Activated B cell treated with CpG ODN at 0.5 μM for 24 hours (primary cell): ENCODE measurements around the gene SORL1. TPM values are rescaled to one million over a fixed set of nuclear protein-coding genes. Genes with fewer than 3 reads are reported as not detected.

Experiments
- ATAC-seq: fragments of 200-7000 bp; cut with Tn5 transposase; one replicate; pipeline ENCODE4 v1.10.0; 2021; ENCODE audit warnings: low read depth, mild to moderate bottlenecking, moderate library complexity
- CTCF ChIA-PET: fragments of 350-600 bp; sonication (Branson Sonifier 250); formaldehyde crosslinking; loops from one replicate; lab custom pipeline; 2021; ENCODE audit warnings: antibody characterized with exemption; lab: Charles Lee
- POLR2A ChIA-PET: fragments of 350-600 bp; sonication (Branson Sonifier 250); formaldehyde crosslinking; loops from one replicate; lab custom pipeline; 2021; ENCODE audit warnings: antibody characterized with exemption; lab: Charles Lee
- DNase-seq: peaks from one replicate; pipeline ENCODE4 v3.0.0; 2022
- H3K27ac Mint-ChIP-seq: one replicate; pipeline ENCODE4 v1.8.0; 2020; ENCODE audit warnings: mixed read lengths
- H3K27me3 Mint-ChIP-seq: one replicate; pipeline ENCODE4 v1.8.0; 2021; ENCODE audit warnings: mixed read lengths
- H3K36me3 Mint-ChIP-seq: one replicate; pipeline ENCODE4 v1.8.0; 2021; ENCODE audit warnings: low read depth, mixed read lengths
- H3K4me1 Mint-ChIP-seq: one replicate; pipeline ENCODE4 v1.8.0; 2021; ENCODE audit warnings: mixed read lengths
- H3K4me3 Mint-ChIP-seq: one replicate; pipeline ENCODE4 v1.8.0; 2020; ENCODE audit warnings: mild to moderate bottlenecking, mixed read lengths
- H3K9me3 Mint-ChIP-seq: one replicate; pipeline ENCODE4 v1.8.0; 2020; ENCODE audit warnings: mixed read lengths
- CTCF ChIP-seq: fragments of 200-600 bp; IDR thresholded peaks from one replicate; pipeline ENCODE4 v1.8.0; 2022; ENCODE audit warnings: antibody characterized with exemption, mild to moderate bottlenecking
- intact Hi-C: fragments of 100-400 bp; cut with micrococcal nuclease; formaldehyde crosslinking; loops from one replicate; pipeline ENCODE4 v1.15.1; 2024
- total RNA-seq: library from RNA; stranded (reverse); gene quantifications from 2 replicates; pipeline ENCODE4 v1.2.3, GENCODE V29; 2022

SORL1 gene
- total RNA-seq, 1 donor from 2014 or later, result 180 TPM

- ATAC-seq (no peak), DNase-seq (no peak)
- no peaks in the 10 kb centered on the region for H3K9me3 Mint-ChIP-seq
- H3K4me3 Mint-ChIP-seq, result no peak overlapping the region
- ChIA-PET POLR2A (interaction anchor here (0.5 to 1.2 kb wide), 2 partner anchors 10 to 93 kb away, joined by 3 to 4 read pairs; no protein-coding TSS in a partner anchor), CTCF (no interaction called here)
- H3K4me1 Mint-ChIP-seq, result peaks cover 30% of the 10 kb centered on the region
- no peak overlapping the region for H3K27ac Mint-ChIP-seq
- TF ChIP-seq CTCF, result no peak
- H3K36me3 Mint-ChIP-seq, result peaks cover 83% of the 10 kb centered on the region
- no peaks in the 10 kb centered on the region for H3K27me3 Mint-ChIP-seq
- intact Hi-C loops, result no loop called here
These were observed 65.9 kb downstream of the SORL1 start for GRCh38 chr11:121517996-121518395.

GRCh38 chr11:121520243-121521144 lies 68.4 kb downstream of the SORL1 start:
- Mint-ChIP-seq H3K36me3 (peaks cover 78% of the 10 kb centered on the region), H3K27me3 (no peaks in the 10 kb centered on the region), H3K9me3 (peaks cover 4% of the 10 kb centered on the region), H3K27ac (no peak overlapping the region), H3K4me1 (peaks cover 30% of the 10 kb centered on the region), H3K4me3 (no peak overlapping the region)
- intact Hi-C loops, result no loop called here
- TF ChIP-seq CTCF, result no peak
- ChIA-PET CTCF (no interaction called here), POLR2A (no interaction called here)
- ATAC-seq, result no peak
- no peak for DNase-seq

- H3K4me1 Mint-ChIP-seq, result peaks cover 30% of the 10 kb centered on the region
- CTCF ChIA-PET, result interaction anchor here (1.6 kb wide), 1 partner anchor 70 kb away, joined by 3 read pairs; no protein-coding TSS in a partner anchor
- intact Hi-C loops, result no loop called here
These were observed 69.3 kb downstream of the SORL1 start for GRCh38 chr11:121521145-121522042.

GRCh38 chr11:121522043-121522941 lies 70.2 kb downstream of the SORL1 start:
- TF ChIP-seq CTCF, result no peak
- DNase-seq, result no peak
- CTCF ChIA-PET, result interaction anchor here (1.6 kb wide), 1 partner anchor 69 kb away, joined by 3 read pairs; no protein-coding TSS in a partner anchor
- H3K9me3 Mint-ChIP-seq, result peaks cover 4% of the 10 kb centered on the region
- intact Hi-C loops, result no loop called here
- peaks cover 78% of the 10 kb centered on the region for H3K36me3 Mint-ChIP-seq
- no peak overlapping the region for H3K4me3 Mint-ChIP-seq
- peak overlapping the region; percentile 4 for H3K27ac Mint-ChIP-seq
- POLR2A ChIA-PET, result no interaction called here
- ATAC-seq, result no peak
- no peaks in the 10 kb centered on the region for H3K27me3 Mint-ChIP-seq
- peaks cover 33% of the 10 kb centered on the region for H3K4me1 Mint-ChIP-seq

More at GRCh38 chr11:121521145-121522042, 69.3 kb downstream of the SORL1 start:
- DNase-seq (no peak), ATAC-seq (no peak)
- H3K36me3 Mint-ChIP-seq, result peaks cover 79% of the 10 kb centered on the region
- H3K4me3 Mint-ChIP-seq, result no peak overlapping the region
- H3K27ac Mint-ChIP-seq, result peak overlapping the region; percentile 13
- TF ChIP-seq CTCF, result no peak
- H3K27me3 Mint-ChIP-seq, result no peaks in the 10 kb centered on the region
- POLR2A ChIA-PET, result no interaction called here
- peaks cover 4% of the 10 kb centered on the region for H3K9me3 Mint-ChIP-seq
